GM06990 (cell line): Measurements from ENCODE around the gene KCTD5.
"Not testable (repeated sequence)": the region's sequence is repeated elsewhere in the genome, so short reads cannot be mapped to it uniquely, and the experiment has no call there.

ENCODE experiments used
- DNase-seq: peaks from one replicate; pipeline ENCODE4 v3.0.0-alpha.2; 2011; ENCODE audit not compliant: insufficient read length; ENCODE audit errors: extremely low read depth
- H3K27me3 ChIP-seq: replicated peaks from 2 replicates; pipeline ENCODE4 v1.6.0; 2011; ENCODE audit warnings: low read length; ENCODE audit not compliant: control insufficient read depth, insufficient read depth
- H3K36me3 ChIP-seq: 2 replicates; pipeline ENCODE4 v1.5.1; 2011; ENCODE audit warnings: low read length; ENCODE audit not compliant: control insufficient read depth, insufficient read depth
- H3K4me3 ChIP-seq: replicated peaks from 2 replicates; pipeline ENCODE4 v1.5.1; 2011; ENCODE audit warnings: low read depth, mild to moderate bottlenecking, control low read depth, low read length
- TF ChIP-seq, protein P1 (sequence below): IDR thresholded peaks from 2 replicates; pipeline ENCODE4 v1.5.1; 2011; ENCODE audit warnings: low read length, control low read depth, mild to moderate bottlenecking, inconsistent platforms; ENCODE audit not compliant: insufficient read depth, poor library complexity, severe bottlenecking

The KCTD5 gene

DNA sequence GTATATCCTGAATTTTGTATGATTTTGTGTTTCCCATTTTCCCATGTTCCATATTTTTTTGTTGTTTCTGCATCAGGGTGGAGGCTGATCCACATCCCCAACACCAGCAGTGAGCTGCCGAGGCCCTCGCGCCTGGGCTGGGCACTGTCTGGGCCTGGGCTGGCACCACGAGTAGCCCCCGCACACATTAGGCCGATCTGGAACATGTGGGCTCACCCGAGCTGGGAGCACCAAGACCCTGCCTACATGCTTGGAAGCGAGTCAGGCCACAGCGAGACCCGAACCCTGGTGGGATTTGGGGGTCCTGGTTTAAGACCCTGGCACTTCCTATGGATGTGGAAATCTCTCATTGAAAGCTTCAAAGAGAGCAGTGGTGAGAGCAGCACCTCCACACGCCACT is 8.5 kb downstream of the KCTD5 start:
- no peak overlapping the region for H3K4me3 ChIP-seq
- peaks cover 22% of the 10 kb centered on the region for H3K36me3 ChIP-seq
- no peak for DNase-seq
- TF ChIP-seq, protein P1, sequence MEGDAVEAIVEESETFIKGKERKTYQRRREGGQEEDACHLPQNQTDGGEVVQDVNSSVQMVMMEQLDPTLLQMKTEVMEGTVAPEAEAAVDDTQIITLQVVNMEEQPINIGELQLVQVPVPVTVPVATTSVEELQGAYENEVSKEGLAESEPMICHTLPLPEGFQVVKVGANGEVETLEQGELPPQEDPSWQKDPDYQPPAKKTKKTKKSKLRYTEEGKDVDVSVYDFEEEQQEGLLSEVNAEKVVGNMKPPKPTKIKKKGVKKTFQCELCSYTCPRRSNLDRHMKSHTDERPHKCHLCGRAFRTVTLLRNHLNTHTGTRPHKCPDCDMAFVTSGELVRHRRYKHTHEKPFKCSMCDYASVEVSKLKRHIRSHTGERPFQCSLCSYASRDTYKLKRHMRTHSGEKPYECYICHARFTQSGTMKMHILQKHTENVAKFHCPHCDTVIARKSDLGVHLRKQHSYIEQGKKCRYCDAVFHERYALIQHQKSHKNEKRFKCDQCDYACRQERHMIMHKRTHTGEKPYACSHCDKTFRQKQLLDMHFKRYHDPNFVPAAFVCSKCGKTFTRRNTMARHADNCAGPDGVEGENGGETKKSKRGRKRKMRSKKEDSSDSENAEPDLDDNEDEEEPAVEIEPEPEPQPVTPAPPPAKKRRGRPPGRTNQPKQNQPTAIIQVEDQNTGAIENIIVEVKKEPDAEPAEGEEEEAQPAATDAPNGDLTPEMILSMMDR = no peak
- no peaks in the 10 kb centered on the region for H3K27me3 ChIP-seq

DNA sequence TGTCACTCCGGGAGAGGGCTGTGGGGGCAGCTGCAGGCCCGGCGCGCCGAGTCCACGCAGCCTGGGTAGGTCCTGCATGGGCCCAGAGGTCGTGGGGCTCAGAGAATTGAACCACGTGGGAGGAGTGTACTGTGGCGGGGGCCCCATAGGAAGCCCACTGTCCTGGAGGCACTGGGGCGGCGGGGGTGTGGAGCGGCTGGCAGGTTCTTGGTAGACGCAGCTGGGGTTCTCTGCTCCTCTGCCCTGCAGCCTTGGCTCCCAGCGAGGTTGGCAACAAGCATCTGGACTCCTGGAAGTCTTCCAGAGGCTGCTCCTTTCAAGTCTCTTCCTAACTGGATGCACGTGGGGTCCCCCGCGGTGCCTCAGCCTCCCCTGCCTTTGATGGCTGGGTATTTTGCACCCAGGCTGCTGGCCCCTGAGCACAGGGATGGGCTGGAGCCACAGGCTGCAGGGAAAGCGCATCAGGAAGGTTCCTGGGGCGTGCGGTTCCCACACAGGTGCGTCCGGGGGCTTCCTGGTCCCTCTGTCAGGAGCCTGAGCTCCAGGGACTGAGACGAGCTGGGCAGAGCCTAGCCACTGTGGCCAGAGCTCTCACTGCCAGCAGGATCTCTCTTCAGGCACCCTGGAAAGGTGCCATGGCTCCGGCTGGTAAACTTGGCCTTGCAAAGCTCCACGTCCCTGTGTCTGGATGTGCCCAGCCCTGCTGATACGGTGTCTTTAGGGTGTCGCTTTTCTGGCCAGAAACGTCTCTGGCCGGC is 9.3 kb downstream of the KCTD5 start:
- Histone ChIP-seq H3K27me3 (no peaks in the 10 kb centered on the region), H3K36me3 (peaks cover 22% of the 10 kb centered on the region), H3K4me3 (no peak overlapping the region)
- TF ChIP-seq, protein P1 = no peak
- DNase-seq = no peak

- Histone ChIP-seq H3K36me3 (peaks cover 28% of the 10 kb centered on the region), H3K27me3 (no peaks in the 10 kb centered on the region), H3K4me3 (no peak overlapping the region)
- no peak for DNase-seq
- TF ChIP-seq, protein P1 = no peak
These were observed 10.1 kb downstream of the KCTD5 start for GRCh38 chr16:2692251-2692947.

DNA sequence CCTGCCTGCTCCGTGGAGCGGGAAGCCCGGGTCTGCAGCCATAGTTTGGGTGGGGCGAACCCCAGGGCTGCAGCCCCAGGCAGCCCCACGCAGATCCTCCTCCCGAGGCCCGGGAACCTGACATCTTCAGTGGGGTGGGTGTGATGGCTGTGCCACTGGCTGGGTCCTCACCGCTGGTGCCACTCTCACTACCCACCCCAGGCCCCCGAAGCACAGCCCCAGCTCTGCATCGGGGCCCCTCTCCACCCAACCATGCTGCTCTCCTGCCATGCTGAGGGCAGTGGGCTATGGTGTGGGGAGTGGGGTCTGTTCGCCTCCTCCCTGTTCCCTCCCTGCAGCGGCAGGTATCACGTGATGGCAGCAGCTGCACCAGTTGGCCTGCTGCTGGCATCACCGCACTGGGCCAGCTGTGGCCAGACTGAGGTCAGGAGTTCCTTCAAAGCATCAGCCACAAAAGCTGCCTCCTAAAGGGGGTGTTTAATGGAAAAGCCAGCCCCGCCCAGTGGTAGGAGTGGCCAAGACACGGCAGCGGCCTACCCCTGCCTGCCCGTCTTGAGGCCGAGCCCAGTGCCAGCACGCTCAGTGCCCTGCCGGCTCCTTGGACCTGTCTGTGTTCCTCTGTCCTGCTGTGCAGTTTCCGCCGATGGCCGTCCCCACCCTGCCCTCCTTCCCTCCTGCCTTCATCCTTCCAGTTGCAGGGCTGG is 10.8 kb downstream of the KCTD5 start:
- H3K27me3 ChIP-seq = no peaks in the 10 kb centered on the region
- H3K36me3 ChIP-seq = peaks cover 33% of the 10 kb centered on the region
- no peak overlapping the region for H3K4me3 ChIP-seq
- TF ChIP-seq, protein P1 = no peak
- no peak for DNase-seq

DNA sequence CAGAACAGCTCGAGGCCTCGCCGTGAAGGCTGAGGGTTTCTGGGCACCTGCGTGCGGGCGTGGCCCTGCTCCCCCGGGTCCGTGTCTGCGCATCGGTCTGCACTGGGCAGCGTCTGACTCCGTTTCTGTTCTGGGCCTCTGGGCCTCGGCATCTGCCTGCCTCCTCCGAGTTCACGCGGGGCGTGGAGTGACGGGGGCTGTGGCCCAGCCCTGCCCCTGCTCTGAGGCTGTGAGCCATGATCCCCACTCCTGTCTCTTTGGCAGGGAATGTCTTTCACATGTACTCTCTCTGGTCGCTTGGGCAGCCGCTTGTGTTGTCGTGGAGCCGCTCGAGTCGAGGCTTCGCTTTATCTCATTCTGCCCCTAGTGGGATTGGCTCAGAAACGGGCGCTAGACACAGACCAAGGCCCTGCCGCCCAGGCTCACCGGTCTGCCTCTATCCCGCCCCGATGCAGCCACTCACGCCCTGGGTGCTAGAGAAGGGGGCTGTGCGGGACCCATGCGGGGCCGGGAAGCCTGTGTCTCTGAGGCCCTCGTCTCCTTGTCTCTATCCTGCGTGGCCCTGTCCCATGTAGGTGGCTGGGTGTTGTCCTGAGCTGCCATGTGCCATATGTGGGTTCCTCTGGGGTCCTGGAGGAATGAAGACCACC is 14.4 kb downstream of the KCTD5 start:
- not testable (repeated sequence) for H3K4me3 ChIP-seq, DNase-seq, H3K27me3 ChIP-seq
- peaks cover 52% of the 10 kb centered on the region for H3K36me3 ChIP-seq

DNA sequence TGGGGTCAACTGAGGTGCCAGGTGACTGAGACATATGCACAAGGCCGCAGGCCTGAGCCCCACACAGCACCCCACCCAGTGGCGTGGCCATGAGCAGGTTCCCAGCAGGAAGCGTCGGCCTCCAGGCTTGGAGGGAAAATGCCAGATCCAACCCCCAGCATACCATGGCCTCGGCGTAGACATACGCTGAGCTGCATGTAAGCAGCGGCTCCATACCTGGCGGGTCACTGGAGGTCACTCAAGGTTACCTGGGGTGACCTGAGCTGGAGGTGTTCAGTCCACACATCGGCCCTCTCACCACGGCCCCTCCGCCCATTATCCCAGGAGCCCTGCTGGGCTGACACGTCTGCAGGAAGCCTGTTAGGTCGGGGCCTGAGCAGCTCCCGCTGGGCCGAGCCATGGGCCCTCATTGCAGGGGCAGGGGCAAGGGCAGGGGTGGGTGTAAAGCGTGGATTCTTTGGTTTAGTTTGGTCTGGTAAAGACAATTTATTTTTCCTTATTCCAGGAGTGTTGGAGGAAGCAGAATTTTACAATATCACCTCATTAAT is 15.2 kb downstream of the KCTD5 start:
- TF ChIP-seq, protein P1 = no peak
- no peak for DNase-seq
- H3K27me3 ChIP-seq = no peaks in the 10 kb centered on the region
- H3K36me3 ChIP-seq = peaks cover 45% of the 10 kb centered on the region
- H3K4me3 ChIP-seq = no peak overlapping the region
